ENCODE measurements around the gene SEMA4A. TPM values are rescaled to one million over a fixed set of nuclear protein-coding genes. Genes with fewer than 3 reads are reported as not detected.
"Not testable (repeated sequence)": the region's sequence is repeated elsewhere in the genome, so short reads cannot be mapped to it uniquely, and the experiment has no call there.

Gene SEMA4A
- total and polyA plus RNA-seq, 9 of the 15 experiments (the other 6 are each of a cell fraction or from before 2014, with no cell fraction given) = 0.04 to 1.7 (median 0.45) TPM

- TF ChIP-seq, protein P1, sequence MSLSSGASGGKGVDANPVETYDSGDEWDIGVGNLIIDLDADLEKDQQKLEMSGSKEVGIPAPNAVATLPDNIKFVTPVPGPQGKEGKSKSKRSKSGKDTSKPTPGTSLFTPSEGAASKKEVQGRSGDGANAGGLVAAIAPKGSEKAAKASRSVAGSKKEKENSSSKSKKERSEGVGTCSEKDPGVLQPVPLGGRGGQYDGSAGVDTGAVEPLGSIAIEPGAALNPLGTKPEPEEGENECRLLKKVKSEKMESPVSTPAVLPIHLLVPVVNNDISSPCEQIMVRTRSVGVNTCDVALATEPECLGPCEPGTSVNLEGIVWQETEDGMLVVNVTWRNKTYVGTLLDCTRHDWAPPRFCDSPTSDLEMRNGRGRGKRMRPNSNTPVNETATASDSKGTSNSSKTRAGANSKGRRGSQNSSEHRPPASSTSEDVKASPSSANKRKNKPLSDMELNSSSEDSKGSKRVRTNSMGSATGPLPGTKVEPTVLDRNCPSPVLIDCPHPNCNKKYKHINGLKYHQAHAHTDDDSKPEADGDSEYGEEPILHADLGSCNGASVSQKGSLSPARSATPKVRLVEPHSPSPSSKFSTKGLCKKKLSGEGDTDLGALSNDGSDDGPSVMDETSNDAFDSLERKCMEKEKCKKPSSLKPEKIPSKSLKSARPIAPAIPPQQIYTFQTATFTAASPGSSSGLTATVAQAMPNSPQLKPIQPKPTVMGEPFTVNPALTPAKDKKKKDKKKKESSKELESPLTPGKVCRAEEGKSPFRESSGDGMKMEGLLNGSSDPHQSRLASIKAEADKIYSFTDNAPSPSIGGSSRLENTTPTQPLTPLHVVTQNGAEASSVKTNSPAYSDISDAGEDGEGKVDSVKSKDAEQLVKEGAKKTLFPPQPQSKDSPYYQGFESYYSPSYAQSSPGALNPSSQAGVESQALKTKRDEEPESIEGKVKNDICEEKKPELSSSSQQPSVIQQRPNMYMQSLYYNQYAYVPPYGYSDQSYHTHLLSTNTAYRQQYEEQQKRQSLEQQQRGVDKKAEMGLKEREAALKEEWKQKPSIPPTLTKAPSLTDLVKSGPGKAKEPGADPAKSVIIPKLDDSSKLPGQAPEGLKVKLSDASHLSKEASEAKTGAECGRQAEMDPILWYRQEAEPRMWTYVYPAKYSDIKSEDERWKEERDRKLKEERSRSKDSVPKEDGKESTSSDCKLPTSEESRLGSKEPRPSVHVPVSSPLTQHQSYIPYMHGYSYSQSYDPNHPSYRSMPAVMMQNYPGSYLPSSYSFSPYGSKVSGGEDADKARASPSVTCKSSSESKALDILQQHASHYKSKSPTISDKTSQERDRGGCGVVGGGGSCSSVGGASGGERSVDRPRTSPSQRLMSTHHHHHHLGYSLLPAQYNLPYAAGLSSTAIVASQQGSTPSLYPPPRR (CRISPR knock-in tag; IDR thresholded peaks at IDR 0.05; ENCODE audit: borderline replicate concordance) = no peak
- TF ChIP-seq NFRKB (IDR thresholded peaks at IDR 0.05; ENCODE audit: low read depth) = no peak
These were observed 33.7 kb upstream of the SEMA4A start (continued) for GRCh38 chr1:156119503-156120209.

DNA sequence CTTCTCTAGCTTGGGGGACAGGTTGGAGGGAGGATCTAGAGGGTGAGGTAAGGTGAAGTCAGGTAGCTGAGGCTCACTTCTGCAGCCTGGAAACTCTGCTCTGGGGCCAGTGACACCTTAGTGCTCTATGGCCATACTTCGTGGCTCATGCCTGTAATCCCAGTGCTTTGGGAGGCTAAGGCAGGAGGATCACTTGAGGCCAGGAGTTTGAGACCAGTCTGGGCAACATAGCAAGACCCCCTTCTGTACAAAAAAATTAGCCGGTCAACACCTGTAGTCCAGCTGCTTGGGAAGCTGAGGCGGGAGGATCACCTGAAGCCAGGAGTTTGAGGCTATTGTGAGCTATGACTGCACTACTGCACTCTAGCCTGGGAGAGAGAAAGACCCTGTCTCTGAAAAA is 33.1 kb upstream of the SEMA4A start:
- TF ChIP-seq ZNF41 (CRISPR knock-in tag; conservative IDR thresholded peaks at IDR 0.05) (no peak), HDGF (IDR thresholded peaks at IDR 0.05) (0 out of 2 replicates have a peak, but pooled peaks have one; percentile 11), TFAP4 (CRISPR knock-in tag; IDR thresholded peaks at IDR 0.05; ENCODE audit: borderline replicate concordance) (no peak), ZNF121 (CRISPR knock-in tag; conservative IDR thresholded peaks at IDR 0.05) (peak; percentile 60)
- H3K4me1 ChIP-seq (replicated peaks in 1 of 2; ENCODE audit: control insufficient read depth in 2 of 2, insufficient read depth in 2 of 2, low read length in 2 of 2) = peaks cover 64 to 80% of the 10 kb centered on the region in 2 experiments
- peaks cover 27% of the 10 kb centered on the region; the same call in 2 of the 3 replicates for H3K36me3 ChIP-seq (ENCODE audit: control insufficient read depth, insufficient read depth, low read length)
- POLR2A ChIA-PET = interaction anchor here (0.9 to 8.5 kb wide), 4 partner anchors 8 to 112 kb away, joined by 3 to 164 read pairs (median 22); no protein-coding TSS in a partner anchor
- no peak overlapping the region for H3K4me3 ChIP-seq
- peak overlapping the region; percentile 70 for H3K4me2 ChIP-seq (ENCODE audit: insufficient read depth, low read length)
- H4K20me1 ChIP-seq (replicated peaks; ENCODE audit: control insufficient read depth, insufficient read depth, low read length) = peaks cover 27% of the 10 kb centered on the region
- H3K79me2 ChIP-seq (ENCODE audit: control insufficient read depth, insufficient read depth, low read length) = peaks cover 98% of the 10 kb centered on the region
- FAIRE-seq (no peak), ATAC-seq (no peak), DNase-seq (ENCODE audit: extremely low read depth in 1 of 4, low spot score in 3 of 4) (no peak)
- H3K27me3 ChIP-seq (ENCODE audit: control insufficient read depth in 2 of 2, insufficient read depth in 2 of 2, low read length in 2 of 2) = no peaks in the 10 kb centered on the region
- H2AFZ ChIP-seq (ENCODE audit: low read depth, low read length) = no peak overlapping the region
- peak overlapping the region; percentile 39 to 57; a peak in 2 of 4 replicates for H3K9ac ChIP-seq (ENCODE audit: insufficient read depth in 1 of 2, low read depth in 2 of 2, low read length in 2 of 2)
- CTCF ChIA-PET (ENCODE audit: low intra/inter-chr PET ratio) = no interaction called here
- no peaks in the 10 kb centered on the region for H3K9me1 ChIP-seq (ENCODE audit: control insufficient read depth, insufficient read depth, low read length)
- peak overlapping the region; percentile 56; the same call in 2 of the 3 replicates for H3K27ac ChIP-seq (ENCODE audit: extremely low read depth, low read depth, low read length)
- no peaks in the 10 kb centered on the region for H3K9me3 ChIP-seq (replicated peaks; ENCODE audit: control insufficient read depth, insufficient read depth, low read depth, low read length)
- no TSS peak for BruUV-seq (replicated peaks)
- in situ Hi-C loops (cut with MboI) (no loop called here), intact Hi-C loops (cut with micrococcal nuclease) (loop anchor here (10.0 kb wide), 1 partner anchor 186 kb away; the partner anchor contains the start of gene KHDC4)
- 85% methylated on average over 3 of the region's 3 CpGs for WGBS (ENCODE audit: insufficient coverage, low coverage, missing lambda C conversion rate)

GRCh38 chr1:156121005-156121404 is 32.4 kb upstream of the SEMA4A start:
- in situ Hi-C loops (cut with MboI); H3K4me3 ChIP-seq; CTCF ChIA-PET (ENCODE audit: low intra/inter-chr PET ratio); DNase-seq (ENCODE audit: extremely low read depth in 1 of 4, low spot score in 3 of 4); H3K9me3 ChIP-seq (replicated peaks; ENCODE audit: control insufficient read depth, insufficient read depth, low read depth, low read length); BruUV-seq (replicated peaks); FAIRE-seq; ATAC-seq; H2AFZ ChIP-seq (ENCODE audit: low read depth, low read length); H3K27me3 ChIP-seq (ENCODE audit: control insufficient read depth in 2 of 2, insufficient read depth in 2 of 2, low read length in 2 of 2); H3K9me1 ChIP-seq (ENCODE audit: control insufficient read depth, insufficient read depth, low read length): not testable (repeated sequence)
- POLR2A ChIA-PET = interaction anchor here (0.6 to 8.5 kb wide), 4 partner anchors 8 to 56 kb away, joined by 3 to 164 read pairs (median 33); no protein-coding TSS in a partner anchor
- peaks cover 27% of the 10 kb centered on the region; the same call in 2 of the 3 replicates for H3K36me3 ChIP-seq (ENCODE audit: control insufficient read depth, insufficient read depth, low read length)
- peak overlapping the region; percentile 70; the same call in 1 of the 2 replicates for H3K4me2 ChIP-seq (ENCODE audit: insufficient read depth, low read length)
- H3K4me1 ChIP-seq (replicated peaks in 1 of 2; ENCODE audit: control insufficient read depth in 2 of 2, insufficient read depth in 2 of 2, low read length in 2 of 2) = peaks cover 70 to 80% of the 10 kb centered on the region in 2 experiments
- peaks cover 98% of the 10 kb centered on the region for H3K79me2 ChIP-seq (ENCODE audit: control insufficient read depth, insufficient read depth, low read length)
- WGBS (ENCODE audit: insufficient coverage, low coverage, missing lambda C conversion rate) = 17% methylated on average over 3 of the region's 4 CpGs
- intact Hi-C loops (cut with micrococcal nuclease) = loop anchor here (10.0 kb wide), 1 partner anchor 186 kb away; the partner anchor contains the start of gene KHDC4
- peaks cover 27% of the 10 kb centered on the region for H4K20me1 ChIP-seq (replicated peaks; ENCODE audit: control insufficient read depth, insufficient read depth, low read length)
- H3K9ac ChIP-seq (ENCODE audit: insufficient read depth in 1 of 2, low read depth in 2 of 2, low read length in 2 of 2) = peak overlapping the region; percentile 10 to 12; a peak in 2 of 4 replicates
- peak overlapping the region; percentile 99 for H3K27ac ChIP-seq (ENCODE audit: extremely low read depth, low read depth, low read length)
